Activated naive CD4-positive, alpha-beta T cell (primary cell): Measurements from ENCODE around the gene RASGRF2.
A peak's percentile ranks its signal among the peaks of the same experiment; 100 is the strongest.

ENCODE experiments used
- DNase-seq, 4 experiments: peaks; one replicate each; lab custom pipeline; 2025; lab: John Stamatoyannopoulos, UW

Gene RASGRF2

DNA sequence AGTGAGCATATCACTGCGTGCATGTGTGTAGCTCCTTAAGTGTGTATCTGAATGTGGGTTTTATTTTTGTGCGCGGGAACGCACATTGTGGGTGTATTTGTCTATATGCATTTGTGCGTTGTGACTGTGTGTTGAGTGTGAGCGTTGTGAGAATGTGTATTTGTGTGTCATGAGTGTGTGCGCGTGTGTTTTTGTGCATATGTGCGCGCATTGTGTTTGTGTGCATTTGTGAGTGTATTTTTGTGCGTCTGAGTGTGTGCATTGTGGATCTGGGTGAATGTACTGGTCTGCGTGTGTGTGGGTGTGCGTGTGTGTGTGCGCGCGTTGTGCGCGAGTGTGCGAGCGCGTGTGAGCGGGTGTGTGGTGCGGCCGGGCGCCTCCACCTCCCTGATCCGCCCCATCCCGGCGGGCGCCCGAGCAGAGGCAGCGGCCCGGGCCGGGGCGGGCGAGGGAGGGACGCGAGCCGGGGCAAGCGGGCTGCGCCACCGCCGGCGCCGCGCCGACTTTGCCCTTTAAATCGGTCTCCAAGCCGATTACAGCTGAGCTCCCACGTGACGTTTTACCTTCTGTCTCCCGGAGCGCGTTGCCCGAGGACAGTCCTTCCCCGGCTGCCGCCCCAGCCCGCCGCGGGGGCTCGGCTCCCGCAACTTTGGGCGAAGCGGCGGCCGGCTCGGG is at the start of gene RASGRF2:
RASGRF2 (plus strand) TSS at position 596 of the 675 bp plus-strand sequence. CDS start 376 bp downstream, outside the sequence.
- DNase-seq, result peak in 2 of 4 experiments; percentile 30 to 47

- DNase-seq, result no peak
Observed at GRCh38 chr5:80912479-80912878, 47.7 kb upstream of the RASGRF2 start.

- no peak for DNase-seq
Observed at GRCh38 chr5:80915716-80916115, 44.4 kb upstream of the RASGRF2 start.

- no peak for DNase-seq
Observed at GRCh38 chr5:80916676-80917075, 43.5 kb upstream of the RASGRF2 start.

- no peak for DNase-seq
Observed at GRCh38 chr5:80917631-80918030, 42.5 kb upstream of the RASGRF2 start.

DNA sequence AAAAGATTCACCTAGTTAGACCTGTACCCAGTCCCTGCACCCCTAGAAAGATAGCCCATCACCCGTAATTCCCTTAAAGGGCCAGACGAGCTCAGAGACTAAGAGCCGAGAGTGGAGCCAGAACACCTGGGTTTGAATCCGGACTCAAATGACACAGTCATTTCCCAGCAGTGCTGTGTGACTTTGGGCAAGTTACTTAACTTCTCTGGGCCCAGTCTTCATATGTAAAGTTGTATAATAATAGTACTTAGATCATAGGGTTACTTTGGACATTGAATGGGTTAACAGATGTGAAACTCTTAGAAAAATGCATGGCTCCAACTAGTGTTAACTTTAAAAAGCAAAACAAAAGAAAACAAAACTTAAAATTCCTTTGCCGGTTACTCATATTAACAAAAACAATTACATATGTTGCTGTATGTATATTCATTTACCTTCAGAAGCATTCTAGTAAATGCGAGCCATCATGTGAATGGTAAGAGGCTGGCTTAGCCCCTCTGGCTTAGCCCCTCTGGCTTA is 40.4 kb upstream of the RASGRF2 start:
- no peak for DNase-seq

- DNase-seq, result no peak
Observed at GRCh38 chr5:80920333-80920732, 39.8 kb upstream of the RASGRF2 start.

GRCh38 chr5:80921026-80921425 is 39.1 kb upstream of the RASGRF2 start:
- no peak for DNase-seq

GRCh38 chr5:80925931-80926330 is 34.2 kb upstream of the RASGRF2 start:
- no peak for DNase-seq

DNA sequence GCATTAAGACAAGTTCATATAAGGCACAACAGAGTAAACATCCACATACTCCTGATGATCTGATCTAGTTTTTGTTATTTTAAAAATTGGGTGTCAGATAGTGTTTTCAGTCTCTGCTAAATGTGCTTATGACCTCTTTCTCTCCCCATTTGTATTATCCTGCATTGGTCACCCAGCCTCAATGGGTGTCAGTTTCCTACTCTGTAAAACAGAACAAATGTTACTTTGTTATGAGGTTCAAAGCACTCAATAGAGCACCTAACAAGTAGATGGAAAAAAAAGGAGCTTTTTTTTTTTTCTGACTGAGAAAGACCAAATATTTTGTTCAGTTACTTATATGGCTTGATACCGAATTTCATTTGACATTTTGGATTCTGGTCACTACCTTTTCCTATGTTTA is 33.6 kb upstream of the RASGRF2 start:
- DNase-seq, result no peak

- no peak for DNase-seq
Observed at GRCh38 chr5:80926979-80927656, 33.0 kb upstream of the RASGRF2 start.

DNA sequence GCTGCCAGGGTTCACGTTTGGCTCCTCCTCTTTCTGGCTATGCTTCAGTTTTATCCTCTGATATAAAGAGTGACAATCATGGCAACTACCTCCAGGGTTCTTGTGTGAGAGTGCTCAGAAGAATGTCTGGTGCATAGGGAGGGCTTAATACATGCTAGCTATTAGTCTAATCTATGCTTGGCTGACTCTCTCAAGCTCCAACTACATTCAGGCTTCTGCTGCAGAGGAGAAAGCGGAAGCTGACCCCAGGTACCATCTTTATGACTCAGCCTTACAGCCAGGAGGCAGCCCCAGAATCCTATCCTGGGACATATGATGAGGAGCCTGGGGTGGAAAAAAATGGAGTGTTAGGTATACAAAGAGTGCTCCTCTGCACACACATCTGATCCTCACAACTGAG is 32.1 kb upstream of the RASGRF2 start:
- DNase-seq, result no peak

DNA sequence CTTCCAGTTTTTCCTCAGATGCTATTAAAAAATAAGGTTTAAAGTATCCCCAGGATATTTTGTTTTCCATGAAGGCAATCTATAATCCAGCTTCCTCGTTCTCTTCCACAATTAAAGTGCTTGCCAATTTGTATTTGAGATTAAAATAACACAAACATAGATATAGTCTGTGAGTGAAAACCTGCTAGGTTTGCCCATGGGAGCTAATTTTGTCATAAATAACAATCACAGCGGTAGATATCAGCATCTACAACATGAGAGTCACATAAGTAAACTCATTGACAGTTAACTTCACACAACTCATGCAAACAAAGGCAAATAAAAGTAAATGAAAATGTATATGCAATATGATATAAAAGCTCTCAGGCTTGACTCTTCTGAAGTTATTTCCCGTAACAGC is 29.2 kb upstream of the RASGRF2 start:
- DNase-seq, result no peak

- DNase-seq, result no peak
Observed at GRCh38 chr5:80931411-80931810, 28.8 kb upstream of the RASGRF2 start.

DNA sequence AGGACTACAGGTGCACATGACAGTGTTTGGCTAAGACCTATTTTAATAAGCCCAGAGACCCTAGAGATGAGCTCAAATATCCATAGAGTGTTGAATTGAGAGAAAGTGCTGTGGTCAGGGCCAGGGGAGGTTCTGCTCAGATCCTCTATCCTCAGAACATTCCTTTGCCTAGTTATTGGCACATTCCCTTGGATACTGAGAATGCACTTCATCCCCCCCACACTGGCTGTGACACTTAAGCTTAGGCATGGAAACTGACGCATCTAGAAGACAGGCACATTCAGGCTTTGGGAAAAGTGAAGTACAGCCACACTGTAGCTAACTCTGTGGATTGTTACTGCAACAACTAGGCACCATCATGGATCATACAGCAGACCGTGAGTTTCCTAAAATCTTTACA is 27.1 kb upstream of the RASGRF2 start:
- no peak for DNase-seq

GRCh38 chr5:80934751-80935150 is 25.4 kb upstream of the RASGRF2 start:
- DNase-seq, result no peak

DNA sequence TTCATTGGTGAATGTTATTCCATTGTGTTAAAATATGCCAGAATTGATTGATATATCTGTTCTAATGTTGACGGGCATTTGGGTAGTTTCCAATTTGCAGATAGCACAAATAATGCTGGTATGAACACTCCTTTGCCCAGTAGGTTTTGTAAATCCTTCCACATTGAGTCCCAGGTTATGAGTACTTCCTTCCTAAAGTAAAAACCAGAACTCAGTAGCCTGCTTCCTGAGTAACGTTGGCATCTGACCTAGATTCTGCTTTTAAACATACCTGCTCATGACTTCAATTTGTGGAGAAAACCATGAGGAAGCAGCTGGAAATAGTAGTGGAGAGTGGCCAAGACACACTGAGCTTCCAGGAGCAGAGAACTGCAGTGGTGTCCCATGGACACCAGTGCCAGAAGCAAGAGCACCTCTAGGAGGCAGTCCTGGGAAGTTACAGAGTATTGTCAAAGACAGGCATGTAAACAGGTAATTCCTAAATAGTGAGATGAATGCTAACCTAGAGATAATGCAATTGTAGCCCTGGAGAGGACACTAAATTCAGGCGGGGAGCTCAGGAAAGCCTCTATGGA is 24.3 kb upstream of the RASGRF2 start:
- DNase-seq, result no peak

- DNase-seq, result no peak
Observed at GRCh38 chr5:80936881-80937280, 23.3 kb upstream of the RASGRF2 start.

DNA sequence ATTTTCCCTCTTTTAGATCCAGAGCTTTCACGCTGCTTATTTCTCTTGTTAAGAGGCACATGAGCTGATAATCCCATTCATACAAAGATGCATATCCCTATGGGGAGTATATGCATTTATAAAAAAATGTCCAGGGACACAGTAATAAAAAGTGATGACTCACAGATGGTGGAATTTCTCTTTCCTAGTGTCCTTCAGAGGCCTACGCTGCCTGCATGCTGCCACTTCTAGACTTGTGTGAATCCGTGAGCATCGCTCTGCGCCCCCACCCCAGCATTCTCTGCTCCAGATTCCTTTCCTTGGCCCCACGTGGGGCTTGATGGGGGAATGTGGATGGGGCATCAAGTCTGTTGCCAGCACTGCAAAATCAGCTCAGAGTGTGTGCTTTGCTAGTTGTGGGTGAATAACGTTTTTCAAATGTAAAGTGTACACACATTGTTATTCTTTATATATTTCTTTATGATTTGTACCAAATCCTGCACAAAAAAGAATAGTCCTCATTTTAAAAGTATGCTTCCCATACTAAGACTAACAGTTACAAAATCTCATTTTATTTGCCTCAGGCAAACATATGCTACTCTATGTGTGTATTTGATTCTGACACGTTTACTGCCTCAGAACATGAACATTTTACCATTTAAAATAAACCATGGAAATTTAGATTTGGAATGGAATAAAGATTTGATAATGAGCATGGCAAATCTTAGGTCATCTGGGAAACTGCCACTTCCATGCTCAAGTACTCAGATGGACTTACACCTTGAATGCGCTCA is 22.4 kb upstream of the RASGRF2 start:
- DNase-seq, result no peak

DNA sequence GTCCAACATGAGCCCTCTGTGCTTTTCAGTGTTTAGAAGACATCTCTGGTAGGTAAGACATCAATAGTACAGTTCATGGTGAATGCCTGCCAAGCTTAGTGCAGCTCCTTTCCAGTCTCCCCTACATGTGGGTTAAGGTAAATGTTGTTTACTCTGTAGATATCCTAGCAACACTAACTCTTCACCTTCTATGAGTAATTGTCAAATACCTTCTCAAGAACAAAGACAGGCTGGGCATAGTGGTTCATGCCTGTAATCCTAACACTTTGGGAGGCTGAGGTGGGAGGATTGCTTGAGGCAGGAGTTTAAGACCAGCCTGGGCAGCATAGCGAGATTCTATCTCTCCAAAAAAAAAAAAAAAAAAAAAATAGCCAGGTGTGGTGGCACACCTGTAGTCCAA is 18.7 kb upstream of the RASGRF2 start:
- DNase-seq, result no peak

- DNase-seq, result no peak
Observed at GRCh38 chr5:80951366-80951765, 8.8 kb upstream of the RASGRF2 start.

GRCh38 chr5:80953587-80953986 is 6.6 kb upstream of the RASGRF2 start:
- DNase-seq, result no peak
